ENCODE results near the gene ASIC3. TPM values are rescaled to one million over a fixed set of nuclear protein-coding genes. Genes with fewer than 3 reads are reported as not detected.

ASIC3 gene
- total RNA-seq, 1 donor from 2014 or later, result 7.2 TPM

- no peaks in the 10 kb centered on the region for H3K27me3 Mint-ChIP-seq (ENCODE audit: low read depth)
- no peak overlapping the region for H3K27ac Mint-ChIP-seq
- no peaks in the 10 kb centered on the region for H3K9me3 Mint-ChIP-seq
- no peak for DNase-seq (ENCODE audit: low spot score in 2 of 2, unreplicated experiment in 2 of 2)
- H3K36me3 Mint-ChIP-seq, result peaks cover 6% of the 10 kb centered on the region
- TF ChIP-seq, protein P1, sequence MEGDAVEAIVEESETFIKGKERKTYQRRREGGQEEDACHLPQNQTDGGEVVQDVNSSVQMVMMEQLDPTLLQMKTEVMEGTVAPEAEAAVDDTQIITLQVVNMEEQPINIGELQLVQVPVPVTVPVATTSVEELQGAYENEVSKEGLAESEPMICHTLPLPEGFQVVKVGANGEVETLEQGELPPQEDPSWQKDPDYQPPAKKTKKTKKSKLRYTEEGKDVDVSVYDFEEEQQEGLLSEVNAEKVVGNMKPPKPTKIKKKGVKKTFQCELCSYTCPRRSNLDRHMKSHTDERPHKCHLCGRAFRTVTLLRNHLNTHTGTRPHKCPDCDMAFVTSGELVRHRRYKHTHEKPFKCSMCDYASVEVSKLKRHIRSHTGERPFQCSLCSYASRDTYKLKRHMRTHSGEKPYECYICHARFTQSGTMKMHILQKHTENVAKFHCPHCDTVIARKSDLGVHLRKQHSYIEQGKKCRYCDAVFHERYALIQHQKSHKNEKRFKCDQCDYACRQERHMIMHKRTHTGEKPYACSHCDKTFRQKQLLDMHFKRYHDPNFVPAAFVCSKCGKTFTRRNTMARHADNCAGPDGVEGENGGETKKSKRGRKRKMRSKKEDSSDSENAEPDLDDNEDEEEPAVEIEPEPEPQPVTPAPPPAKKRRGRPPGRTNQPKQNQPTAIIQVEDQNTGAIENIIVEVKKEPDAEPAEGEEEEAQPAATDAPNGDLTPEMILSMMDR (IDR thresholded peaks at IDR 0.05; ENCODE audit: unreplicated experiment), result no peak
- H3K4me1 Mint-ChIP-seq, result peaks cover 3% of the 10 kb centered on the region
- H3K4me3 Mint-ChIP-seq, result no peak overlapping the region
These were observed 46.3 kb downstream of the ASIC3 start for GRCh38 chr7:151094675-151095074.

GRCh38 chr7:151095123-151095797, 46.9 kb downstream of the ASIC3 start:
- no peak overlapping the region for H3K4me3 Mint-ChIP-seq
- no peak overlapping the region for H3K27ac Mint-ChIP-seq
- TF ChIP-seq, protein P1 (IDR thresholded peaks at IDR 0.05; ENCODE audit: unreplicated experiment), result no peak

DNA sequence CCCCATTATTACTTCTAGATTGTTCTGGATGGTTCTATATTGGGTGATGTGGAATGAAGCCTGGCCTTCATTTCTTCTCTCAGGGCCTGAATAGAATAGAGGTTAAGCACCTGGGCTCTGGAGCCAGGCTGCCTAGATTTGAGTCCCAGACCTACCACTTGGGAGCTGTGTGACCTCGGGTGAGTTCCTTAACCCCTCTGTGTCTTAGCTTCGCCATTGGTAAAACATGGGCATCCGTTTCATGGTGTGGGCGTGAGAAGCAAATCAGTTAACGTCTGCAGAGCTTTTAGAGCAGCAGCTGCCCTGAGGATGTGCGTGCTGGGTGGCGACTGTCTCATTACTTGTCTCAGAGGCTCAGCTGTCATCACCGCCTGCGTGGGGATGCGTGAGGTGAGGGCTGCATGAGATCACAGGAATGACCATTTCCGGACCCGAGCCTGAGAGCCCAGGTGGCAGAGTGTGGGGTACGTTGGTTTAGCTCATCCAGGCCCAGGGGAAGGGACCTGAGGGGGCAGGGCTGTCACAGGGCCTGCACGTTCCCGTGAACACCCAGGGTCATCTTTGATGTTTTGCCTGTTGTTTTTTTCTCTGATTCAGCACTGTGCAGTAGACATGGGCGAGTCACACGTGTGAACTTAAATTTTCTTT, 47.6 kb downstream of the ASIC3 start:
- H3K4me1 Mint-ChIP-seq, result no peaks in the 10 kb centered on the region
- no peaks in the 10 kb centered on the region for H3K9me3 Mint-ChIP-seq
- H3K4me3 Mint-ChIP-seq, result no peak overlapping the region
- DNase-seq (ENCODE audit: low spot score in 2 of 2, unreplicated experiment in 2 of 2), result no peak
- H3K27ac Mint-ChIP-seq, result no peak overlapping the region
- H3K27me3 Mint-ChIP-seq (ENCODE audit: low read depth), result no peaks in the 10 kb centered on the region
- TF ChIP-seq, protein P1 (IDR thresholded peaks at IDR 0.05; ENCODE audit: unreplicated experiment), result no peak
- peaks cover 6% of the 10 kb centered on the region for H3K36me3 Mint-ChIP-seq

More at GRCh38 chr7:151095123-151095797, 46.9 kb downstream of the ASIC3 start:
- no peak for DNase-seq (ENCODE audit: low spot score in 2 of 2, unreplicated experiment in 2 of 2)
- peaks cover 6% of the 10 kb centered on the region for H3K36me3 Mint-ChIP-seq
- no peaks in the 10 kb centered on the region for H3K4me1 Mint-ChIP-seq
- H3K9me3 Mint-ChIP-seq, result no peaks in the 10 kb centered on the region
- no peaks in the 10 kb centered on the region for H3K27me3 Mint-ChIP-seq (ENCODE audit: low read depth)

- H3K36me3 Mint-ChIP-seq, result peaks cover 4% of the 10 kb centered on the region
- H3K9me3 Mint-ChIP-seq, result no peaks in the 10 kb centered on the region
- no peak for DNase-seq (ENCODE audit: low spot score in 2 of 2, unreplicated experiment in 2 of 2)
- no peak overlapping the region for H3K27ac Mint-ChIP-seq
- peaks cover 5% of the 10 kb centered on the region for H3K4me1 Mint-ChIP-seq
- TF ChIP-seq, protein P1 (IDR thresholded peaks at IDR 0.05; ENCODE audit: unreplicated experiment), result no peak
- no peak overlapping the region for H3K4me3 Mint-ChIP-seq
- no peaks in the 10 kb centered on the region for H3K27me3 Mint-ChIP-seq (ENCODE audit: low read depth)
These were observed 51.3 kb downstream of the ASIC3 start for GRCh38 chr7:151099486-151100211.

- no peaks in the 10 kb centered on the region for H3K9me3 Mint-ChIP-seq
- peaks cover 4% of the 10 kb centered on the region for H3K36me3 Mint-ChIP-seq
- peaks cover 13% of the 10 kb centered on the region for H3K4me1 Mint-ChIP-seq
- no peak for DNase-seq (ENCODE audit: low spot score in 2 of 2, unreplicated experiment in 2 of 2)
- H3K27ac Mint-ChIP-seq, result no peak overlapping the region
- H3K27me3 Mint-ChIP-seq (ENCODE audit: low read depth), result no peaks in the 10 kb centered on the region
- H3K4me3 Mint-ChIP-seq, result no peak overlapping the region
- TF ChIP-seq, protein P1 (IDR thresholded peaks at IDR 0.05; ENCODE audit: unreplicated experiment), result no peak
These were observed 52.6 kb downstream of the ASIC3 start for GRCh38 chr7:151100921-151101320.

Data from mesothelial cell of epicardium (in vitro differentiated cells).